ENCODE data around the gene SLC25A40.
A peak's percentile ranks its signal among the peaks of the same experiment; 100 is the strongest.

Gene SLC25A40

DNA sequence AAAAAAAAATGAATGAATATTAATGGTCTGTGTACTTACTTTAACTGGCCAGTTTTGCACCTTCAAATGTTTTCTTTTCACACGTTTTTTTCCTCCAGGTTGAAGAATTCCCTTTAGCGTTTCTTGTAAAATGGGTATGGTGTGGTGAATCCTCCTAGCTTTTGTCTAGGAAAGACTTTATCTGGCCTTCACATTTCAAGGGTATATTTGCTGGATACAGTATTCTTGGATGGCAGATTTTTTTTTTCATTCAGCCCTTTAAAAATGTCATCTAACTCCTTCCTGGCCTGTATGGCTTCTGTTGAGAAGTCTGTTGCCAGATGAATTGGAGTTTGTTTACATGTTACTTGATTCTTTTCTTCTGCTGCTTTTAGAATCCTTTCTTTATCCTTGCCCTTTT is 10.1 kb downstream of the SLC25A40 start:
- H3K4me3 ChIP-seq (ENCODE audit: low read length) = no peak overlapping the region
- TF ChIP-seq, protein P1, sequence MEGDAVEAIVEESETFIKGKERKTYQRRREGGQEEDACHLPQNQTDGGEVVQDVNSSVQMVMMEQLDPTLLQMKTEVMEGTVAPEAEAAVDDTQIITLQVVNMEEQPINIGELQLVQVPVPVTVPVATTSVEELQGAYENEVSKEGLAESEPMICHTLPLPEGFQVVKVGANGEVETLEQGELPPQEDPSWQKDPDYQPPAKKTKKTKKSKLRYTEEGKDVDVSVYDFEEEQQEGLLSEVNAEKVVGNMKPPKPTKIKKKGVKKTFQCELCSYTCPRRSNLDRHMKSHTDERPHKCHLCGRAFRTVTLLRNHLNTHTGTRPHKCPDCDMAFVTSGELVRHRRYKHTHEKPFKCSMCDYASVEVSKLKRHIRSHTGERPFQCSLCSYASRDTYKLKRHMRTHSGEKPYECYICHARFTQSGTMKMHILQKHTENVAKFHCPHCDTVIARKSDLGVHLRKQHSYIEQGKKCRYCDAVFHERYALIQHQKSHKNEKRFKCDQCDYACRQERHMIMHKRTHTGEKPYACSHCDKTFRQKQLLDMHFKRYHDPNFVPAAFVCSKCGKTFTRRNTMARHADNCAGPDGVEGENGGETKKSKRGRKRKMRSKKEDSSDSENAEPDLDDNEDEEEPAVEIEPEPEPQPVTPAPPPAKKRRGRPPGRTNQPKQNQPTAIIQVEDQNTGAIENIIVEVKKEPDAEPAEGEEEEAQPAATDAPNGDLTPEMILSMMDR (IDR thresholded peaks at IDR 0.05; ENCODE audit: low read depth, low read length, poor library complexity, severe bottlenecking) = no peak
- no peak for TF ChIP-seq EZH2phosphoT487 (IDR thresholded peaks at IDR 0.05; ENCODE audit: borderline replicate concordance, low read length)
- peaks cover 96% of the 10 kb centered on the region for H3K79me2 ChIP-seq (ENCODE audit: control insufficient read depth, low read length)
- no peaks in the 10 kb centered on the region for H3K4me1 ChIP-seq (ENCODE audit: control insufficient read depth, low read length)
- H3K9me2 ChIP-seq (replicated peaks; ENCODE audit: control insufficient read depth, low read length) = no peaks in the 10 kb centered on the region
- H3F3A ChIP-seq (ENCODE audit: control insufficient read depth, insufficient read depth) = no peaks in the 10 kb centered on the region
- peaks cover 14% of the 10 kb centered on the region for H3K9me3 ChIP-seq (ENCODE audit: control insufficient read depth, insufficient read depth, low read length)
- no peaks in the 10 kb centered on the region for H3K27me3 ChIP-seq (ENCODE audit: control insufficient read depth, low read length)
- H3K27ac ChIP-seq (ENCODE audit: low read depth, low read length) = no peak overlapping the region
- H3K4me2 ChIP-seq (ENCODE audit: low read length) = no peak overlapping the region
- no peaks in the 10 kb centered on the region for H4K20me1 ChIP-seq (ENCODE audit: control insufficient read depth, insufficient read depth, low read depth, low read length)
- peaks cover 82% of the 10 kb centered on the region for H3K36me3 ChIP-seq (ENCODE audit: control insufficient read depth, low read length)

DNA sequence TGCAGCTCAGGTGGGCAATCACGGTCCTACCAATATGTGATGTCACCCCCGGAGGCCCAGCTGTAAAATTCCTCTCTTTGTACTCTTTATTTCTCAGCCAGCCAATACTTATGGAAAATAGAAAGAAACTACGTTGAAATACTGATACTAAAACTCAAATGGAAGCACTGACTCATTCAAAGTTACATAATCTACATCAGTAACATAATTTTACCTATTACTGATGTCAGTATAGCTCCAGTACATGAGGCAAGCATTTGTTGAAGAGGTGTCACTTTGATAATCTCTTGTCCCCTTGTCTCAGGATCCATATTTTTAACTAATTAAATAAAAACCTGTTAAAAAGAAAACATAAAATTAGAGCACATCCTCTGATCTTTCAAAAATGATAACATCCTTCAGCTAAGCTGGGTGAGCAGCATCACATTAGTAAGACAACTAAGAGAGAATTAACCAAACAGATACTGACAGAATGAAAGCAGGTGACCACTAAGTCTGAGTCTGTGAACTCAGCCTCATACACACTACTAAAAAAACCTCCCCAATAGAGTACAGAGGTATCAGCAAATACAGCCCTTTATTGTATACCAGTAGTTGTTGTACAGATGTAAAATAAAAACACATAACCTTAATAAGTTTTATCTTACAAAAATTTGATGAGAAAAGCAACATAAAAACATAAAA is 17.6 kb downstream of the SLC25A40 start:
- no peaks in the 10 kb centered on the region for H3K9me3 ChIP-seq (ENCODE audit: control insufficient read depth, insufficient read depth, low read length)
- TF ChIP-seq, protein P1 (IDR thresholded peaks at IDR 0.05; ENCODE audit: low read depth, low read length, poor library complexity, severe bottlenecking) = no peak
- no peak for TF ChIP-seq EZH2phosphoT487 (IDR thresholded peaks at IDR 0.05; ENCODE audit: borderline replicate concordance, low read length)
- peaks cover 78% of the 10 kb centered on the region for H3K36me3 ChIP-seq (ENCODE audit: control insufficient read depth, low read length)
- no peak overlapping the region for H3K4me3 ChIP-seq (ENCODE audit: low read length)
- H3K9me2 ChIP-seq (replicated peaks; ENCODE audit: control insufficient read depth, low read length) = no peaks in the 10 kb centered on the region
- H3K79me2 ChIP-seq (ENCODE audit: control insufficient read depth, low read length) = peaks cover 33% of the 10 kb centered on the region
- peaks cover 7% of the 10 kb centered on the region for H3K4me1 ChIP-seq (ENCODE audit: control insufficient read depth, low read length)
- 0 out of 2 replicates have a peak, but pooled peaks cover 2% of the 10 kb centered on the region for H3F3A ChIP-seq (ENCODE audit: control insufficient read depth, insufficient read depth)
- no peaks in the 10 kb centered on the region for H4K20me1 ChIP-seq (ENCODE audit: control insufficient read depth, insufficient read depth, low read depth, low read length)
- no peaks in the 10 kb centered on the region for H3K27me3 ChIP-seq (ENCODE audit: control insufficient read depth, low read length)
- H3K4me2 ChIP-seq (ENCODE audit: low read length) = no peak overlapping the region
- no peak overlapping the region for H3K27ac ChIP-seq (ENCODE audit: low read depth, low read length)

DNA sequence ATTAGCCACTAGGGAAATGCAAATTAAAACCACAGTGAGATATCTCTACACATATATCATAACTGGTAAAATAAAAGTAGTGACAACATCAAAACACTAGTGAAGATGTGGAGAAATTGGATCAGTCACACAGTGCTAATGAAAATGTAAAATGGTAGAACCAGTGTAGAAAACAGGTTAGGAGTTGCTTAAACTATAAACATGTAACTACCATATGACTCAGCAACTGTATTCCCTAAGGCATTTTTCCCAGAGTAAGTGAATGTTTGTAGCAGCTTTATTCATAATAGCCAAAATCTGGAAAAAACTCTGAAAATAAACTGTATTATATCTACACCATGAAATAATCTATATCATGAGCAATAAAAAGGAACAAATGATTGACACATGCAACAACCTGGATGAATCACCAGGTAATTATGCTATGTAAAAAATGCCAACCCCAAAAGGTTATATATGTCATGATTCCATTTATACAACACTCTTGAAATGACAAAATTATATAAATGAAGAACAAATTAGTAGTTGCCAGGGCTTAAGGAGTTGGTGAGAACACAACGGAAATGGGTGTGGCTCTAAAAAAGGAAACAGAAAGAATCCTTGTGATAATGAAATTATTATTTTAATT is 22.8 kb downstream of the SLC25A40 start:
- H3K4me2 ChIP-seq (ENCODE audit: low read length) = peak overlapping the region; percentile 55
- H3K9me3 ChIP-seq (ENCODE audit: control insufficient read depth, insufficient read depth, low read length) = no peaks in the 10 kb centered on the region
- H3K27ac ChIP-seq (ENCODE audit: low read depth, low read length) = no peak overlapping the region

More for the DNA sequence above, 22.8 kb downstream of the SLC25A40 start:
- TF ChIP-seq, protein P1 (IDR thresholded peaks at IDR 0.05; ENCODE audit: low read depth, low read length, poor library complexity, severe bottlenecking) = no peak
- no peak for TF ChIP-seq EZH2phosphoT487 (IDR thresholded peaks at IDR 0.05; ENCODE audit: borderline replicate concordance, low read length)
- Histone ChIP-seq H3K79me2 (ENCODE audit: control insufficient read depth, low read length) (peaks cover 5% of the 10 kb centered on the region; the same call in 1 of the 2 replicates), H3K36me3 (ENCODE audit: control insufficient read depth, low read length) (peaks cover 79% of the 10 kb centered on the region), H3K4me1 (ENCODE audit: control insufficient read depth, low read length) (peaks cover 22% of the 10 kb centered on the region), H3K9me2 (replicated peaks; ENCODE audit: control insufficient read depth, low read length) (no peaks in the 10 kb centered on the region), H3F3A (ENCODE audit: control insufficient read depth, insufficient read depth) (0 out of 2 replicates have a peak, but pooled peaks cover 2% of the 10 kb centered on the region), H3K4me3 (ENCODE audit: low read length) (peak overlapping the region; percentile 36), H3K27me3 (ENCODE audit: control insufficient read depth, low read length) (no peaks in the 10 kb centered on the region), H4K20me1 (ENCODE audit: control insufficient read depth, insufficient read depth, low read depth, low read length) (no peaks in the 10 kb centered on the region)
